ENCODE results near the gene PSME1.

DNA sequence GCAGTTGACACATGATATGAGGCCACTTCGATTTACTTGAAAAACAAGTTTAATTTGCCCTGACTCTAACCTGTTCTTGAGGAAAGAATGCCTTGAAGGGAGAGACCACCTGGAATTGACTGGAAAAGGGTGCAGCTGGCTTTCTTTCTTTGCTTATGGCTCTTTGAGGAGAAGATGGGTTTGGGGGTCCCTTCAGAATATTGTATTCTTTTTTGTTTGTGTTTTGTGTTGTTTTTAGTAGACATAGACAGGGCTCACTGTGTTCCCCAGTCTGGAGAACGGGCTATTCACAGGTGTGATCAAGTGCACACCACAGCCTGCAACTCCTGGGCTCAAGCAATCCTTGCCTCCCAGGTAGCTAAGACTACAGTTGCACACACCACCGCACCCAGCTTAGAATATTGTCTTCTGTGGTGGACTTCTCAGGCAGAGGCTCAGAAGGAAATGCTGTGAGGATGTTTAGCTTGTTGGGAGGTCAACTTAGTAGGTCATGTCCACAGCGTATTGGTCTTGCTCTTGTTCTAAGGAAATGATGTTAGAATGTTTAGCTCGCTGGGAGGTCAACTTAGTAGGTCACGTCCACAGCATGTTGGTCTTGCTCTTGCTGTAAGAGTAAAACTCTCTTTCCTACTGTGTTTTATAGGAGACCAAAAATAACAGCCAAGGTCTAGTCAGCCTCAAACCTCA lies 19.7 kb upstream of the PSME1 start:
- TF ChIP-seq, protein P1, sequence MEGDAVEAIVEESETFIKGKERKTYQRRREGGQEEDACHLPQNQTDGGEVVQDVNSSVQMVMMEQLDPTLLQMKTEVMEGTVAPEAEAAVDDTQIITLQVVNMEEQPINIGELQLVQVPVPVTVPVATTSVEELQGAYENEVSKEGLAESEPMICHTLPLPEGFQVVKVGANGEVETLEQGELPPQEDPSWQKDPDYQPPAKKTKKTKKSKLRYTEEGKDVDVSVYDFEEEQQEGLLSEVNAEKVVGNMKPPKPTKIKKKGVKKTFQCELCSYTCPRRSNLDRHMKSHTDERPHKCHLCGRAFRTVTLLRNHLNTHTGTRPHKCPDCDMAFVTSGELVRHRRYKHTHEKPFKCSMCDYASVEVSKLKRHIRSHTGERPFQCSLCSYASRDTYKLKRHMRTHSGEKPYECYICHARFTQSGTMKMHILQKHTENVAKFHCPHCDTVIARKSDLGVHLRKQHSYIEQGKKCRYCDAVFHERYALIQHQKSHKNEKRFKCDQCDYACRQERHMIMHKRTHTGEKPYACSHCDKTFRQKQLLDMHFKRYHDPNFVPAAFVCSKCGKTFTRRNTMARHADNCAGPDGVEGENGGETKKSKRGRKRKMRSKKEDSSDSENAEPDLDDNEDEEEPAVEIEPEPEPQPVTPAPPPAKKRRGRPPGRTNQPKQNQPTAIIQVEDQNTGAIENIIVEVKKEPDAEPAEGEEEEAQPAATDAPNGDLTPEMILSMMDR (conservative IDR thresholded peaks at IDR 0.05; ENCODE audit: low read length), result no peak
- no peak for TF ChIP-seq EZH2phosphoT487 (IDR thresholded peaks at IDR 0.05; ENCODE audit: borderline replicate concordance)

Data from Loucy (cell line).